Measurements from ENCODE around the gene GRIK4. TPM values are rescaled to one million over a fixed set of nuclear protein-coding genes. Genes with fewer than 3 reads are reported as not detected.

The GRIK4 gene
- total and polyA plus RNA-seq, 2 donors (not counting 1 experiment from before 2014, with no cell fraction given) = 0.12 to 0.27 TPM

DNA sequence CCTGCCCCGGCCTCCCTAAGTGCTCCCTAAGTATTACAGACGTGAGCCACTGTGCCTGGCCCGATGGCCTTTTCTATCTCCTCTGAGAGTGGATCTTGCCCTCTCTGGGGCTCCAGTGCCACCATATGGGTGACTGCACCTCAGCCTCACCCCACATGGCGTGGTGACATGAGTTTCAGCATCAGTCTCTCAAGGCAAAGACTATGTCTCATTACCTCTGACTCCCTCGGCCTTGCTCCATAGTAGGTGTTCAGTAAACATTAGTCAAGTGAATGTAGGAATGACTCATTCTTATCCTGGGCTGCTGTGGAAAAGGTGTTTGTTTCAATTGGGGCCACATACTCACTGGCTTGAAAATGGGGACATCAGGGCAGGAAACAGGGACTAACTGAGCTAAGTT, 168.8 kb downstream of the GRIK4 start:
- TF ChIP-seq EZH2 (IDR thresholded peaks at IDR 0.05; ENCODE audit: borderline replicate concordance, insufficient read depth, low read depth, low read length, poor library complexity, severe bottlenecking) (no peak), CTCF (IDR thresholded peaks at IDR 0.05) (no peak)
- Histone ChIP-seq H3K27me3 (replicated peaks in 1 of 4; ENCODE audit: control extremely low read depth in 1 of 4, control insufficient read depth in 3 of 4, insufficient read depth in 4 of 4, low read length in 3 of 4) (peaks cover 0 to 19% (median 0%) of the 10 kb centered on the region in 4 experiments), H3K9me3 (ENCODE audit: control extremely low read depth in 1 of 3, control insufficient read depth in 2 of 3, insufficient read depth in 1 of 3, low read length in 2 of 3) (no peaks in the 10 kb centered on the region), H2AFZ (ENCODE audit: insufficient read depth, low read depth, low read length, poor library complexity, severe bottlenecking) (no peak overlapping the region), H4K20me1 (ENCODE audit: control insufficient read depth, insufficient read depth, low read length, poor library complexity, severe bottlenecking) (no peaks in the 10 kb centered on the region), H3K27ac (ENCODE audit: low read length in 2 of 2) (no peak overlapping the region), H3K36me3 (replicated peaks in 1 of 2; ENCODE audit: control extremely low read depth in 1 of 2, control insufficient read depth in 1 of 2, extremely low read depth in 1 of 2, insufficient read depth in 2 of 2, low read length in 1 of 2) (no peaks in the 10 kb centered on the region), H3K4me1 (ENCODE audit: control insufficient read depth in 2 of 2, insufficient read depth in 2 of 2, low read length in 2 of 2) (no peaks in the 10 kb centered on the region), H3K4me2 (replicated peaks; ENCODE audit: low read depth, low read length, poor library complexity, severe bottlenecking) (no peak overlapping the region), H3K4me3 (ENCODE audit: control extremely low read depth in 1 of 5, extremely low read depth in 1 of 5, insufficient read depth in 1 of 5, low read depth in 2 of 5, low read length in 4 of 5) (no peak overlapping the region), H3K9ac (ENCODE audit: low read length) (no peak overlapping the region), H3K79me2 (ENCODE audit: control insufficient read depth, insufficient read depth, low read length) (no peaks in the 10 kb centered on the region)
- intact Hi-C loops (cut with micrococcal nuclease) = no loop called here
- no peak overlapping the region for H3K4me3 Mint-ChIP-seq
- peaks cover 35% of the 10 kb centered on the region for H3K27me3 Mint-ChIP-seq
- no peak for DNase-seq
- ChIA-PET POLR2A (no interaction called here), CTCF (no interaction called here)
- H3K27ac Mint-ChIP-seq = no peak overlapping the region
- no peak for ATAC-seq (ENCODE audit: low read depth)
- H3K9me3 Mint-ChIP-seq (ENCODE audit: insufficient read depth) = no peaks in the 10 kb centered on the region
- H3K4me1 Mint-ChIP-seq = no peaks in the 10 kb centered on the region
- WGBS (ENCODE audit: insufficient coverage) = 93% methylated on average over 3 of the region's 5 CpGs

- 87% methylated on average over 11 of the region's 16 CpGs for WGBS (ENCODE audit: insufficient coverage)
- H3K36me3 ChIP-seq (replicated peaks in 1 of 2; ENCODE audit: control extremely low read depth in 1 of 2, control insufficient read depth in 1 of 2, extremely low read depth in 1 of 2, insufficient read depth in 2 of 2, low read length in 1 of 2) = no peaks in the 10 kb centered on the region
- H3K79me2 ChIP-seq (ENCODE audit: control insufficient read depth, insufficient read depth, low read length) = no peaks in the 10 kb centered on the region
- ATAC-seq (ENCODE audit: low read depth) (no peak), DNase-seq (no peak)
- no peaks in the 10 kb centered on the region for H3K4me1 ChIP-seq (ENCODE audit: control insufficient read depth in 2 of 2, insufficient read depth in 2 of 2, low read length in 2 of 2)
- TF ChIP-seq CTCF (IDR thresholded peaks at IDR 0.05) (no peak), EZH2 (IDR thresholded peaks at IDR 0.05; ENCODE audit: borderline replicate concordance, insufficient read depth, low read depth, low read length, poor library complexity, severe bottlenecking) (no peak)
- H3K27me3 Mint-ChIP-seq = peaks cover 38% of the 10 kb centered on the region
- H3K4me3 ChIP-seq (ENCODE audit: control extremely low read depth in 1 of 5, extremely low read depth in 1 of 5, insufficient read depth in 1 of 5, low read depth in 2 of 5, low read length in 4 of 5) = no peak overlapping the region
- no peaks in the 10 kb centered on the region for H3K9me3 ChIP-seq (ENCODE audit: control extremely low read depth in 1 of 3, control insufficient read depth in 2 of 3, insufficient read depth in 1 of 3, low read length in 2 of 3)
- H3K9ac ChIP-seq (ENCODE audit: low read length) = no peak overlapping the region
- intact Hi-C loops (cut with micrococcal nuclease) = no loop called here
- no peaks in the 10 kb centered on the region for H3K9me3 Mint-ChIP-seq (ENCODE audit: insufficient read depth)
- H2AFZ ChIP-seq (ENCODE audit: insufficient read depth, low read depth, low read length, poor library complexity, severe bottlenecking) = no peak overlapping the region
- no peak overlapping the region for H3K27ac Mint-ChIP-seq
- ChIA-PET CTCF (interaction anchor here (0.9 to 1.1 kb wide), 2 partner anchors 171 to 346 kb away, joined by 3 read pairs; partner anchors contain the start of gene GRIK4), POLR2A (no interaction called here)
- no peak overlapping the region for H3K4me3 Mint-ChIP-seq
- no peak overlapping the region for H3K27ac ChIP-seq (ENCODE audit: low read length in 2 of 2)
- no peaks in the 10 kb centered on the region for H4K20me1 ChIP-seq (ENCODE audit: control insufficient read depth, insufficient read depth, low read length, poor library complexity, severe bottlenecking)
- H3K4me1 Mint-ChIP-seq = no peaks in the 10 kb centered on the region
- H3K4me2 ChIP-seq (replicated peaks; ENCODE audit: low read depth, low read length, poor library complexity, severe bottlenecking) = no peak overlapping the region
- peaks cover 0 to 9% (median 0%) of the 10 kb centered on the region in 4 experiments for H3K27me3 ChIP-seq (replicated peaks in 1 of 4; ENCODE audit: control extremely low read depth in 1 of 4, control insufficient read depth in 3 of 4, insufficient read depth in 4 of 4, low read length in 3 of 4)
Measured at GRCh38 chr11:120681434-120682331, 170.1 kb downstream of the GRIK4 start.
